ENCODE measurements around the gene CCBE1. TPM values are rescaled to one million over a fixed set of nuclear protein-coding genes. Genes with fewer than 3 reads are reported as not detected.

CCBE1 gene
- total and polyA plus RNA-seq, 12 donors, result 4.8 to 56.8 (median 26.4) TPM

GRCh38 chr18:59570101-59570775 lies 127.0 kb downstream of the CCBE1 start:
- H3K9me3 ChIP-seq (replicated peaks in 1 of 3), result no peaks in the 10 kb centered on the region
- TF ChIP-seq POLR2A (IDR thresholded peaks at IDR 0.05), result no peak
- TF ChIP-seq CTCF (IDR thresholded peaks at IDR 0.05), result no peak
- no peaks in the 10 kb centered on the region for H3K36me3 ChIP-seq (replicated peaks in 1 of 2)
- H3K27ac ChIP-seq, result no peak overlapping the region
- no peaks in the 10 kb centered on the region for H3K27me3 ChIP-seq
- intact Hi-C loops (cut with DNase I), result no loop called here
- H3K4me1 ChIP-seq (replicated peaks in 1 of 2), result peaks cover 20 to 23% of the 10 kb centered on the region in 2 donors
- no peak for DNase-seq
- 61 to 65% (median 63%) methylated on average over 6 of the region's 6 CpGs for WGBS, 4 donors
- no peak overlapping the region for H3K4me3 ChIP-seq

GRCh38 chr18:59569390-59569791 lies 127.8 kb downstream of the CCBE1 start:
- no peak overlapping the region for H3K4me3 ChIP-seq
- WGBS, 4 donors, result 24 to 54% (median 44%) methylated on average over 1 of the region's 1 CpG
- H3K27ac ChIP-seq, result no peak overlapping the region
- TF ChIP-seq POLR2A (IDR thresholded peaks at IDR 0.05), result no peak
- DNase-seq, result no peak
- H3K27me3 ChIP-seq, result no peaks in the 10 kb centered on the region
- H3K36me3 ChIP-seq (replicated peaks in 1 of 2), result no peaks in the 10 kb centered on the region
- H3K9me3 ChIP-seq (replicated peaks in 1 of 3), result no peaks in the 10 kb centered on the region
- peaks cover 20 to 23% of the 10 kb centered on the region in 2 donors for H3K4me1 ChIP-seq (replicated peaks in 1 of 2)
- intact Hi-C loops (cut with DNase I), result loop anchor here in 1 of 2 donors (10.0 kb wide), 1 partner anchor 45 kb away; no protein-coding TSS in a partner anchor

- intact Hi-C loops (cut with DNase I), result loop anchor here in 1 of 2 donors (10.0 kb wide), 1 partner anchor 47 kb away; no protein-coding TSS in a partner anchor
- no peak for DNase-seq
- no peaks in the 10 kb centered on the region for H3K9me3 ChIP-seq (replicated peaks in 1 of 3)
- H3K36me3 ChIP-seq (replicated peaks in 1 of 2), result no peaks in the 10 kb centered on the region
- H3K4me3 ChIP-seq, result no peak overlapping the region
- WGBS, 4 donors, result 76 to 86% (median 83%) methylated on average over 6 of the region's 6 CpGs
- peaks cover 21 to 23% of the 10 kb centered on the region in 2 donors for H3K4me1 ChIP-seq (replicated peaks in 1 of 2)
- TF ChIP-seq POLR2A (IDR thresholded peaks at IDR 0.05), result no peak
- no peak for TF ChIP-seq CTCF (IDR thresholded peaks at IDR 0.05)
- no peaks in the 10 kb centered on the region for H3K27me3 ChIP-seq
- peak overlapping the region in 2 of 5 donors; percentile 17 to 34 for H3K27ac ChIP-seq
These were observed 129.8 kb downstream of the CCBE1 start for GRCh38 chr18:59567431-59567830.

GRCh38 chr18:59566533-59566971 lies 130.7 kb downstream of the CCBE1 start:
- no peak overlapping the region for H3K4me3 ChIP-seq
- peak in 5 of 7 donors; percentile 21 to 66 (median 40) for DNase-seq
- WGBS, 4 donors, result 51 to 57% (median 53%) methylated on average over 4 of the region's 4 CpGs
- H3K36me3 ChIP-seq (replicated peaks in 1 of 2), result no peaks in the 10 kb centered on the region
- H3K27ac ChIP-seq, result peak overlapping the region in 2 of 5 donors; percentile 16 to 34
- peaks cover 27 to 29% of the 10 kb centered on the region in 2 donors for H3K4me1 ChIP-seq (replicated peaks in 1 of 2)
- intact Hi-C loops (cut with DNase I), result loop anchor here in 1 of 2 donors (10.0 kb wide), 1 partner anchor 48 kb away; no protein-coding TSS in a partner anchor
- H3K9me3 ChIP-seq (replicated peaks in 1 of 3), result no peaks in the 10 kb centered on the region
- H3K27me3 ChIP-seq, result no peaks in the 10 kb centered on the region
- TF ChIP-seq CTCF (IDR thresholded peaks at IDR 0.05), result no peak
- TF ChIP-seq POLR2A (IDR thresholded peaks at IDR 0.05), result no peak

Measured in adrenal gland (tissue), 12 donors.